HepG2 (cell line): Measurements from ENCODE around the gene CFAP221. TPM values are rescaled to one million over a fixed set of nuclear protein-coding genes. Genes with fewer than 3 reads are reported as not detected.

Experiments used
- ATAC-seq: fragments of 200-7000 bp; cut with Tn5 transposase; 3 replicates; pipeline ENCODE4 v1.9.1; 2020; ENCODE audit warnings: mild to moderate bottlenecking, moderate library complexity
- BruUV-seq: library from RNA; stranded (reverse); fragments of 400-500 nt; replicated peaks from 2 replicates; lab custom pipeline; 2021; lab: Mats Ljungman, UMichigan
- CTCF ChIA-PET: fragments of 300-600 bp; formaldehyde crosslinking; extraction: SDS; loops from one replicate; lab custom pipeline; 2021; ENCODE audit warnings: low total read pairs, inconsistent platforms, low intra/inter-chr PET ratio; lab: Yijun Ruan, JAX
- POLR2A ChIA-PET: fragments of 350-600 bp; sonication (Branson Sonifier 250); formaldehyde crosslinking; loops from one replicate; lab custom pipeline; 2020; ENCODE audit warnings: antibody characterized with exemption, inconsistent platforms; lab: Yijun Ruan, JAX
- DNase-seq: peaks from one replicate; pipeline ENCODE4 v3.0.0-alpha.2; 2015; ENCODE audit warnings: low spot score
- FAIRE-seq: peaks from 3 replicates; lab custom pipeline; 2011; peaks lifted over from hg19 to GRCh38; lab: Jason Lieb, UNC
- H2AFZ ChIP-seq: one replicate; pipeline ENCODE4 v1.6.1; 2011; ENCODE audit warnings: low read length, inconsistent platforms
- H3K27ac ChIP-seq: fragments of 300-600 bp; 3 replicates; pipeline ENCODE4 v1.8.0; 2011; ENCODE audit warnings: mixed run types, mild to moderate bottlenecking, mixed read lengths, low read length, inconsistent platforms; ENCODE audit not compliant: insufficient read depth; ENCODE audit errors: extremely low read length
- H3K27me3 ChIP-seq, 2 experiments: fragments of 200-600 bp in 1 of 2; 2 replicates in 1 of 2; 3 replicates in 1 of 2; pipeline versions ENCODE4 v1.6.0 to v1.8.0; 2011; ENCODE audit warnings: low read length in 2 of 2, mild to moderate bottlenecking in 2 of 2, moderate library complexity in 2 of 2, inconsistent platforms in 1 of 2; ENCODE audit not compliant: insufficient read depth in 2 of 2, control insufficient read depth in 1 of 2
- H3K36me3 ChIP-seq, 2 experiments: fragments of 200-600 bp in 1 of 2; replicated peaks in 1 of 2; 2 replicates in 1 of 2; 3 replicates in 1 of 2; pipeline versions ENCODE4 v1.5.1 to v1.8.0; 2011; ENCODE audit warnings: low read length in 2 of 2, inconsistent platforms in 1 of 2; ENCODE audit not compliant: insufficient read depth in 2 of 2, control insufficient read depth in 1 of 2
- H3K4me1 ChIP-seq: 2 replicates; pipeline ENCODE4 v1.5.1; 2012; ENCODE audit warnings: low read length, inconsistent platforms; ENCODE audit not compliant: insufficient read depth
- H3K4me2 ChIP-seq: 2 replicates; pipeline ENCODE4 v1.6.0; 2011; ENCODE audit warnings: low read depth, low read length, inconsistent platforms
- H3K4me3 ChIP-seq, 3 experiments: fragments of 200-600 bp in 1 of 3; sonication (generic), shearing (Covaris generic) in 1 of 3; replicated peaks in 1 of 3; 2 replicates each; pipeline ENCODE4 v1.5.1; 2011 to 2016; ENCODE audit warnings: low read length in 3 of 3, inconsistent platforms in 2 of 3, low read depth in 2 of 3, mild to moderate bottlenecking in 2 of 3, control low read depth in 1 of 3, mixed read lengths in 1 of 3; ENCODE audit not compliant: insufficient read depth in 1 of 3
- H3K79me2 ChIP-seq: one replicate; pipeline ENCODE4 v1.6.1; 2011; ENCODE audit warnings: low read length, inconsistent platforms; ENCODE audit not compliant: insufficient read depth
- H3K9ac ChIP-seq: 2 replicates; pipeline ENCODE4 v1.6.0; 2011; ENCODE audit warnings: mild to moderate bottlenecking, low read depth, low read length, inconsistent platforms; ENCODE audit not compliant: insufficient read depth
- H3K9me3 ChIP-seq: 2 replicates; pipeline ENCODE4 v1.5.1; 2012; ENCODE audit warnings: mild to moderate bottlenecking, low read length
- H4K20me1 ChIP-seq: 2 replicates; pipeline ENCODE4 v1.6.0; 2011; ENCODE audit warnings: inconsistent platforms, mild to moderate bottlenecking, low read length, moderate library complexity; ENCODE audit not compliant: insufficient read depth
- CBX5 ChIP-seq: sonication (generic); formaldehyde crosslinking; IDR thresholded peaks from 2 replicates; pipeline ENCODE4 v1.4.0; 2020; ENCODE audit warnings: missing genetic modification reagents, borderline replicate concordance
- E2F2 ChIP-seq: sonication (generic); formaldehyde crosslinking; IDR thresholded peaks from 2 replicates; pipeline ENCODE4 v1.4.0; 2020; ENCODE audit warnings: missing genetic modification reagents, borderline replicate concordance
- EHMT2 ChIP-seq: fragments of 200-600 bp; sonication (generic); IDR thresholded peaks from 2 replicates; pipeline ENCODE4 v1.7.0; 2017; ENCODE audit warnings: antibody characterized with exemption, low read depth, low read length, borderline replicate concordance
- FOXM1 ChIP-seq: sonication (generic); formaldehyde crosslinking; IDR thresholded peaks from 2 replicates; pipeline ENCODE4 v1.5.0; 2020; ENCODE audit warnings: missing genetic modification reagents
- GTF2F1 ChIP-seq: fragments of 150-350 bp; IDR thresholded peaks from 2 replicates; pipeline ENCODE4 v1.6.1; 2014; ENCODE audit warnings: low read length
- NFKB2 ChIP-seq: sonication (generic); formaldehyde crosslinking; IDR thresholded peaks from 2 replicates; pipeline ENCODE4 v1.4.0; 2020; ENCODE audit warnings: missing genetic modification reagents, borderline replicate concordance
- NONO ChIP-seq, 2 experiments: fragments of 450-650 bp in 1 of 2; sonication (generic) in 1 of 2; formaldehyde crosslinking in 1 of 2; IDR thresholded peaks in 1 of 2; conservative IDR thresholded peaks in 1 of 2; 2 replicates each; pipeline versions ENCODE4 v1.6.1 to v1.8.0; 2017 to 2022; ENCODE audit warnings: mild to moderate bottlenecking in 1 of 2, missing genetic modification reagents in 1 of 2, moderate library complexity in 1 of 2
- POLR2A ChIP-seq, 2 experiments: IDR thresholded peaks; 2 replicates each; pipeline ENCODE4 v1.6.1; 2011; ENCODE audit warnings: low read depth in 2 of 2, low read length in 2 of 2, mild to moderate bottlenecking in 1 of 2, moderate library complexity in 1 of 2; ENCODE audit not compliant: insufficient read depth in 1 of 2
- SMAD3 ChIP-seq: sonication (generic); formaldehyde crosslinking; IDR thresholded peaks from 2 replicates; pipeline ENCODE4 v1.4.0; 2020; ENCODE audit warnings: missing genetic modification reagents
- SP4 ChIP-seq: sonication (generic); formaldehyde crosslinking; IDR thresholded peaks from 2 replicates; pipeline ENCODE4 v1.8.1; 2023; ENCODE audit warnings: mild to moderate bottlenecking, missing genetic modification reagents
- TBP ChIP-seq: sonication (generic); formaldehyde crosslinking; IDR thresholded peaks from 2 replicates; pipeline ENCODE4 v1.5.0; 2020; ENCODE audit warnings: missing genetic modification reagents
- ZBTB7A ChIP-seq: sonication (generic); formaldehyde crosslinking; IDR thresholded peaks from 2 replicates; pipeline ENCODE4 v1.8.0; 2022; ENCODE audit warnings: mild to moderate bottlenecking, missing genetic modification reagents
- ZFP41 ChIP-seq: sonication (generic); formaldehyde crosslinking; IDR thresholded peaks from 2 replicates; pipeline ENCODE4 v1.4.0; 2020; ENCODE audit warnings: mild to moderate bottlenecking, missing genetic modification reagents, borderline replicate concordance
- ZGPAT ChIP-seq: IDR thresholded peaks from 2 replicates; pipeline ENCODE4 v1.6.1; 2016; ENCODE audit warnings: mild to moderate bottlenecking
- ZNF20 ChIP-seq: sonication (generic); formaldehyde crosslinking; IDR thresholded peaks from 2 replicates; pipeline ENCODE4 v1.4.0; 2020; ENCODE audit warnings: mild to moderate bottlenecking, moderate library complexity, missing genetic modification reagents
- ZNF616 ChIP-seq: sonication (generic); formaldehyde crosslinking; IDR thresholded peaks from 2 replicates; pipeline ENCODE4 v1.5.0; 2020; ENCODE audit warnings: low read depth, mild to moderate bottlenecking, missing genetic modification reagents
- ZNF660 ChIP-seq: sonication (generic); formaldehyde crosslinking; IDR thresholded peaks from 2 replicates; pipeline ENCODE4 v1.5.1; 2020; ENCODE audit warnings: mild to moderate bottlenecking, low read depth, missing genetic modification reagents, borderline replicate concordance
- ZNF720 ChIP-seq: sonication (generic); formaldehyde crosslinking; IDR thresholded peaks from 2 replicates; pipeline ENCODE4 v1.4.0; 2020; ENCODE audit warnings: missing genetic modification reagents
- WGBS: methylation state at CpG from one replicate; pipeline ENCODE4 v1.1.6; 2017; ENCODE audit warnings: low lambda C conversion rate; 5-methylcytosine and 5-hydroxymethylcytosine counted together
- in situ Hi-C: cut with HindIII; loops from 2 replicates; pipeline ENCODE4 v1.10.0; 2017; ENCODE audit warnings: low pct_unique_long_range_greater_than_20kb; ENCODE audit not compliant: extremely low pct_ligation_motif_present
- intact Hi-C: fragments of 100-400 bp; cut with micrococcal nuclease; formaldehyde crosslinking; loops from one replicate; pipeline ENCODE4 v1.10.0; 2022; ENCODE audit not compliant: unreplicated experiment
- polyA plus RNA-seq, 8 experiments: library from polyadenylated mRNA; depleted of rRNA in 3 of 8; stranded (reverse) in 7 of 8; unstranded in 1 of 8; fragments of >200 nt; fragmentation: Illumina TruSeq in 4 of 8; extraction: Trizol in 4 of 8; gene quantifications; 2 replicates each; pipeline versions ENCODE4 v1.2.1 to v1.2.3, GENCODE V29; 2011 to 2016; ENCODE audit warnings: low read depth in 4 of 8, missing spikeins in 1 of 8, mixed read lengths in 1 of 8; ENCODE audit not compliant: insufficient read depth in 1 of 8
- total RNA-seq, 5 experiments: library from RNA; depleted of rRNA; stranded (reverse); fragments of >200 nt; fragmentation: Illumina TruSeq; extraction: Trizol; gene quantifications; 2 replicates each; pipeline ENCODE4 v1.2.3, GENCODE V29; 2016; ENCODE audit warnings: low read depth in 1 of 5
- TF ChIP-seq, protein P1 (sequence below): IDR thresholded peaks from 2 replicates; pipeline ENCODE4 v1.6.1; 2016; ENCODE audit warnings: low read depth, borderline replicate concordance
- TF ChIP-seq, protein P2 (sequence below): sonication (generic); formaldehyde crosslinking; IDR thresholded peaks from 2 replicates; pipeline ENCODE4 v1.8.0; 2022; ENCODE audit warnings: missing genetic modification reagents, mild to moderate bottlenecking, inconsistent platforms, borderline replicate concordance

Gene CFAP221
- total and polyA plus RNA-seq, 2 of the 13 experiments (the other 11 are each of a cell fraction or from before 2014, with no cell fraction given), result not detected

DNA sequence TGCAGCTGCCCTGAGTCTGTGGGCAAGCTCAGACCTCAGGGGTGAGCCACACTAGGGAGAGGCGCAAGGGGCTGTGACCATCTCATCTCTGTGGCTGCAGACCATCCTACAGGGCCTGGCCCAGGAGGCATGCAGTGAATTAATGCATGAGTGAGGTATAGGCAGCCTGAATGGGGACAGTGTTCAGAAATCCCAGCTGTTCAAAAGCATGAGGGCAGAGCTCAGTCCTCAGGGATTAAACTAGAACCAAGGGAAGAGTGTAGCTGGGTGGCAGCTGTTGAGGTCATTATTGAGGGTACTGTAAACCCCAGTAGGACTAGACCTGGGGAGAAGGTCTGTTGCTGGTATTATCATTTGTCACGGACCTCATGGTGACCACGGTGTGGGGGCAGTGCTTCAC, 151.8 kb downstream of the CFAP221 start:
- in situ Hi-C loops (no loop called here), intact Hi-C loops (no loop called here)
- H3K9me3 ChIP-seq, result no peaks in the 10 kb centered on the region
- H3K27ac ChIP-seq, result no peak overlapping the region
- WGBS, result 92% methylated on average over 3 of the region's 3 CpGs
- peak overlapping the region; percentile 88; the same call in 1 of the 2 replicates for H3K4me2 ChIP-seq
- H3K9ac ChIP-seq, result no peak overlapping the region
- CTCF ChIA-PET, result no interaction called here
- POLR2A ChIA-PET, result interaction anchor here (0.9 to 3.6 kb wide), 3 partner anchors 12 to 17 kb away, joined by 4 to 35 read pairs (median 4); partner anchors contain the start of gene TMEM177
- H3K36me3 ChIP-seq, result no peaks in the 10 kb centered on the region
- ATAC-seq, result no peak; the same call in 2 of the 3 replicates
- no peaks in the 10 kb centered on the region for H3K79me2 ChIP-seq
- no TSS peak for BruUV-seq
- H4K20me1 ChIP-seq, result no peaks in the 10 kb centered on the region
- DNase-seq, result no peak
- H3K4me3 ChIP-seq, result no peak overlapping the region
- peaks cover 100% of the 10 kb centered on the region for H3K4me1 ChIP-seq
- no peak for FAIRE-seq
- no peak overlapping the region for H2AFZ ChIP-seq
- H3K27me3 ChIP-seq, result peaks cover 0 to 2% of the 10 kb centered on the region in 2 experiments; a peak in 1 of 5 replicates
- TF ChIP-seq ZNF616 (CRISPR knock-in tag), result no peak
- no peak for TF ChIP-seq EHMT2
- no peak for TF ChIP-seq SP4 (CRISPR knock-in tag)
- TF ChIP-seq ZNF660, result no peak
- TF ChIP-seq ZBTB7A (CRISPR knock-in tag), result peak; percentile 57; the same call in 1 of the 2 replicates
- no peak for TF ChIP-seq NONO (IDR thresholded peaks at IDR 0.05)
- no peak for TF ChIP-seq NONO (CRISPR knock-in tag; conservative IDR thresholded peaks at IDR 0.05)
- TF ChIP-seq ZNF20 (CRISPR knock-in tag), result no peak
- TF ChIP-seq, protein P1, sequence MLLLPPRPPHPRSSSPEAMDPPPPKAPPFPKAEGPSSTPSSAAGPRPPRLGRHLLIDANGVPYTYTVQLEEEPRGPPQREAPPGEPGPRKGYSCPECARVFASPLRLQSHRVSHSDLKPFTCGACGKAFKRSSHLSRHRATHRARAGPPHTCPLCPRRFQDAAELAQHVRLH (CRISPR knock-in tag), result no peak
- TF ChIP-seq, protein P2, sequence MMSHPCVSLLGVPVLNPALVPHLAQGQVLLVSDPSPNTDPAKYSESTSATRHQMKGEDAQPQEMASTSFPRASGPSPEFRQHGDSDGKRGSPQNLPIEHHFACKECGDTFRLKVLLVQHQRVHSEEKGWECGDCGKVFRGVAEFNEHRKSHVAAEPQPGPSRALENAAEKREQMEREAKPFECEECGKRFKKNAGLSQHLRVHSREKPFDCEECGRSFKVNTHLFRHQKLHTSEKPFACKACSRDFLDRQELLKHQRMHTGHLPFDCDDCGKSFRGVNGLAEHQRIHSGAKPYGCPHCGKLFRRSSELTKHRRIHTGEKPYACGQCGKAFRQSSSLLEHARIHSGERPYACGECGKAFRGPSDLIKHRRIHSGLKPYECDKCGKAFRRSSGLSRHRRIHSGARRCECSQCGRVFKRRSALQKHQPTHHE (CRISPR knock-in tag), result no peak
- no peak for TF ChIP-seq FOXM1 (CRISPR knock-in tag)
- TF ChIP-seq ZNF720 (CRISPR knock-in tag), result no peak
- 0 out of 2 replicates have a peak, but pooled peaks have one; percentile 40 for TF ChIP-seq ZFP41
- no peak for TF ChIP-seq GTF2F1
- no peak for TF ChIP-seq ZGPAT (CRISPR knock-in tag)
- no peak for TF ChIP-seq TBP
- TF ChIP-seq NFKB2 (CRISPR knock-in tag), result no peak
- TF ChIP-seq SMAD3 (CRISPR knock-in tag), result 0 out of 2 replicates have a peak, but pooled peaks have one; percentile 2
- no peak for TF ChIP-seq E2F2 (CRISPR knock-in tag)
- no peak for TF ChIP-seq POLR2A (IDR thresholded peaks at IDR 0.05; ENCODE audit: insufficient read depth in 1 of 2, low read depth in 2 of 2, low read length in 2 of 2)
- TF ChIP-seq CBX5 (CRISPR knock-in tag), result no peak
